Astrocyte of the cerebellum (primary cell): ENCODE results near the gene FXYD2.

Experiments used
- DNase-seq: peaks from one replicate; pipeline ENCODE4 v3.0.0-alpha.2; 2011; ENCODE audit warnings: low read depth
- H3K4me3 ChIP-seq: 2 replicates; pipeline ENCODE4 v1.5.1; 2011; ENCODE audit warnings: mild to moderate bottlenecking, low read depth, low read length, moderate library complexity
- in situ Hi-C: cut with HindIII; loops from 2 replicates; pipeline ENCODE4 v1.10.0; 2017; ENCODE audit warnings: low sequenced_read_pairs
- TF ChIP-seq, protein P1 (sequence below): IDR thresholded peaks from 2 replicates; pipeline ENCODE4 v1.5.1; 2012; ENCODE audit warnings: low read length, low read depth, moderate library complexity, mild to moderate bottlenecking; ENCODE audit errors: missing control alignments

FXYD2 gene

GRCh38 chr11:117857734-117858414 lies 33.3 kb upstream of the FXYD2 start:
- no peak overlapping the region for H3K4me3 ChIP-seq
- DNase-seq = no peak
- in situ Hi-C loops = no loop called here
- TF ChIP-seq, protein P1, sequence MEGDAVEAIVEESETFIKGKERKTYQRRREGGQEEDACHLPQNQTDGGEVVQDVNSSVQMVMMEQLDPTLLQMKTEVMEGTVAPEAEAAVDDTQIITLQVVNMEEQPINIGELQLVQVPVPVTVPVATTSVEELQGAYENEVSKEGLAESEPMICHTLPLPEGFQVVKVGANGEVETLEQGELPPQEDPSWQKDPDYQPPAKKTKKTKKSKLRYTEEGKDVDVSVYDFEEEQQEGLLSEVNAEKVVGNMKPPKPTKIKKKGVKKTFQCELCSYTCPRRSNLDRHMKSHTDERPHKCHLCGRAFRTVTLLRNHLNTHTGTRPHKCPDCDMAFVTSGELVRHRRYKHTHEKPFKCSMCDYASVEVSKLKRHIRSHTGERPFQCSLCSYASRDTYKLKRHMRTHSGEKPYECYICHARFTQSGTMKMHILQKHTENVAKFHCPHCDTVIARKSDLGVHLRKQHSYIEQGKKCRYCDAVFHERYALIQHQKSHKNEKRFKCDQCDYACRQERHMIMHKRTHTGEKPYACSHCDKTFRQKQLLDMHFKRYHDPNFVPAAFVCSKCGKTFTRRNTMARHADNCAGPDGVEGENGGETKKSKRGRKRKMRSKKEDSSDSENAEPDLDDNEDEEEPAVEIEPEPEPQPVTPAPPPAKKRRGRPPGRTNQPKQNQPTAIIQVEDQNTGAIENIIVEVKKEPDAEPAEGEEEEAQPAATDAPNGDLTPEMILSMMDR = no peak

GRCh38 chr11:117855912-117856651 lies 31.5 kb upstream of the FXYD2 start:
- TF ChIP-seq, protein P1 = no peak
- in situ Hi-C loops = no loop called here
- DNase-seq = no peak
- H3K4me3 ChIP-seq = no peak overlapping the region

GRCh38 chr11:117855186-117855845 lies 30.8 kb upstream of the FXYD2 start:
- no peak overlapping the region for H3K4me3 ChIP-seq
- in situ Hi-C loops = no loop called here
- no peak for DNase-seq
- TF ChIP-seq, protein P1 = no peak

DNA sequence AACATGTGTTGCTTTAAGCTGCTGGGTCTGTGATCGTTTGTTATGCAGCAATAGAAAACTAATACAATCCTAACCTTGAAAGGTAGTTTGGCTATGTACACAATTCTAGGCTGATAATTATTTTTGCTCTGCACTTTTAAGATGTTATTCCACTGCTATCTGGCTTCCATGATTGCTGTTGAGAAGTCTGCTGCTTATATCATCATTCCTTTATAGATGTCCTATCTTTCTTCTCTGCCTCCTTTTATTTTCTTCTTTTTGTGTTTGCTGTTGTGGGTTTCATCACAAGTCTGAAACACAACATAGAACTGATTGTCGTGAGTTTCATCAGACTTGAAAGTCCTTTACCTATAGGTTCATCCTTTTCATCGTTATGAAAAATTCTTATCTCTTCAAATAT lies 27.8 kb upstream of the FXYD2 start:
- no peak for DNase-seq
- TF ChIP-seq, protein P1 = no peak
- in situ Hi-C loops = no loop called here

DNA sequence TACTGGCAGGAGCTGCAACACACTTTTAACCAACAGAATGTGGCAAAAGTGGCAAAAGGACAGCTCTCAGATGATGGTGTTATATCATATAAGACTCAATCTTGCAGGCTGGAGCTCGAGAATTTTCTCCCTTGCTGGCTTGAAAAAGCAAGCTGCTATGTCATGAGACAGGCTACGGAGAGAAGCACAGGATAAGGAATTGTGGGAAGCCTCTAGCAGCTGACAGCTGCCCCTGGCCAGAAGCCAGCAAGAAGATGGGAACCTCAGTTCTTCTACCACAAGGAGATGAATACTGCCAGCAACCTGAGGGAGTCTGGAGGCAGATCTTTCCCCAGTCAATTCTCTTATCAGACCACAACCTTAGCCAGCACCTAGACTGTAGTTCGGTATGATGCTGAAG lies 27.3 kb upstream of the FXYD2 start:
- no peak overlapping the region for H3K4me3 ChIP-seq
- DNase-seq = peak; percentile 5
- in situ Hi-C loops = no loop called here
- TF ChIP-seq, protein P1 = no peak

More for the DNA sequence above, 27.8 kb upstream of the FXYD2 start:
- no peak overlapping the region for H3K4me3 ChIP-seq

- no peak overlapping the region for H3K4me3 ChIP-seq
- TF ChIP-seq, protein P1 = no peak
- in situ Hi-C loops = no loop called here
- DNase-seq = peak; percentile 55
Observed at GRCh38 chr11:117851106-117851505, 26.6 kb upstream of the FXYD2 start.
